Epithelial cell of proximal tubule (primary cell): Measurements from ENCODE around the gene ACTL8. TPM values are rescaled to one million over a fixed set of nuclear protein-coding genes. Genes with fewer than 3 reads are reported as not detected.

Experiments
- DNase-seq: peaks from one replicate; pipeline ENCODE4 v3.0.0-alpha.2; 2011; ENCODE audit warnings: low read depth
- H3K4me3 ChIP-seq: 2 replicates; pipeline ENCODE4 v1.5.1; 2011; ENCODE audit warnings: low read depth, mild to moderate bottlenecking, low read length
- CTCF ChIP-seq: conservative IDR thresholded peaks from 2 replicates; pipeline ENCODE4 v1.5.1; 2012; ENCODE audit warnings: low read depth, mild to moderate bottlenecking, low read length
- total RNA-seq: library from RNA; depleted of rRNA; stranded (reverse); fragments of >200 nt; gene quantifications from 2 replicates; pipeline ENCODE4 v1.2.3, GENCODE V29; 2015

Gene ACTL8
- total RNA-seq, 1 donor from 2014 or later: not detected

GRCh38 chr1:17713993-17714392 lies 41.1 kb upstream of the ACTL8 start:
- H3K4me3 ChIP-seq: no peak overlapping the region
- no peak for TF ChIP-seq CTCF
- no peak for DNase-seq

GRCh38 chr1:17717594-17718535 lies 37.3 kb upstream of the ACTL8 start:
- DNase-seq: no peak
- no peak for TF ChIP-seq CTCF
- H3K4me3 ChIP-seq: no peak overlapping the region

GRCh38 chr1:17719874-17720273 lies 35.3 kb upstream of the ACTL8 start:
- DNase-seq: no peak

GRCh38 chr1:17721444-17721843 lies 33.7 kb upstream of the ACTL8 start:
- TF ChIP-seq CTCF: no peak
- no peak for DNase-seq
- no peak overlapping the region for H3K4me3 ChIP-seq

More at GRCh38 chr1:17719874-17720273, 35.3 kb upstream of the ACTL8 start:
- H3K4me3 ChIP-seq: no peak overlapping the region
- no peak for TF ChIP-seq CTCF

GRCh38 chr1:17723684-17724083 lies 31.4 kb upstream of the ACTL8 start:
- H3K4me3 ChIP-seq: no peak overlapping the region
- no peak for TF ChIP-seq CTCF
- DNase-seq: no peak

GRCh38 chr1:17724150-17724549 lies 31.0 kb upstream of the ACTL8 start:
- no peak overlapping the region for H3K4me3 ChIP-seq
- DNase-seq: no peak
- TF ChIP-seq CTCF: no peak
